DMS 273 (cell line): ENCODE data around the gene KCNAB1.
A peak's percentile ranks its signal among the peaks of the same experiment; 100 is the strongest.

ENCODE experiments used
- DNase-seq: peaks from one replicate; lab custom pipeline; 2025; ENCODE audit not compliant: unreplicated experiment; lab: John Stamatoyannopoulos, UW

The KCNAB1 gene

GRCh38 chr3:156358232-156358631, 237.9 kb downstream of the KCNAB1 start:
- DNase-seq, result no peak

- DNase-seq, result no peak
Measured at GRCh38 chr3:156359368-156359767, 239.0 kb downstream of the KCNAB1 start.

GRCh38 chr3:156360083-156360482, 239.7 kb downstream of the KCNAB1 start:
- no peak for DNase-seq

DNA sequence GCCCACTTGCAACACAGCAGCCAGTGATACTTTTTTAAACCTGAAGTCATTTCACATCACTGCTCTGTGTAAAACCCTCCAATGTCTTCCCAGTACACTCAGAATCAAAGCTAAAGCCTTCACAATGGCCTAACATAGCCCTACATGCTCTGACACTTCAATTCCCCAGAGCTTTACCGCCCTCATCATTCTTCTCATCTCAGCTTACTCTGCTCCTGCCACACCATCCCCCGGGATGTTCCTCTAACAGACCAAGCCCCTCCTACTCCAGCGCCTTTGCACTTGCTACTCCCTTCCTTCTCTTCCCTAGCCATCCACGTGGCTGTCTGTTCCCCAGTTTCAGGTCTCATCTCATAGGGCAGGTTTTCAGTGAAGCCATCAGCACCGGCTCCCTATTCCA, 240.6 kb downstream of the KCNAB1 start:
- DNase-seq, result peak; percentile 12

GRCh38 chr3:156366559-156366958, 246.2 kb downstream of the KCNAB1 start:
- no peak for DNase-seq

GRCh38 chr3:156368189-156368588, 247.8 kb downstream of the KCNAB1 start:
- no peak for DNase-seq

DNA sequence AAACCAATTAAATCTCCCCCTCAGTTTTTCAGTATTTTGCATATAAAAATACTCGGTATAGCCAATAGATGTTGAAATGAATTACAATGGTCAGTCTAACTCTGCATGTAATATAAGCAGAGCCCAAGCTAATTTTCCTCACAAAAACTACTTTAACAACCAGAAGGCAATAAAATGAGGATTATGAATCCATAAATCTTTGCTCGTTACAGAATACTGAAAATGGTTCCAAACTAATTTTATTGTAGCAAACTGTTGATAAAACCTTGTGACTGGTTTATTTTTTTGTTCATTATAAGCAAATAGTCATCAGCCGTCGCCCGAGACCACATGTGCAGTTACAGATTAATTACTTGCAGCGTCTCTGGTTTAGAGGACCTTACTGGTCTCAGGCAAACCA, 251.3 kb downstream of the KCNAB1 start:
- no peak for DNase-seq

GRCh38 chr3:156373095-156373494, 252.7 kb downstream of the KCNAB1 start:
- no peak for DNase-seq

GRCh38 chr3:156373654-156374053, 253.3 kb downstream of the KCNAB1 start:
- no peak for DNase-seq

DNA sequence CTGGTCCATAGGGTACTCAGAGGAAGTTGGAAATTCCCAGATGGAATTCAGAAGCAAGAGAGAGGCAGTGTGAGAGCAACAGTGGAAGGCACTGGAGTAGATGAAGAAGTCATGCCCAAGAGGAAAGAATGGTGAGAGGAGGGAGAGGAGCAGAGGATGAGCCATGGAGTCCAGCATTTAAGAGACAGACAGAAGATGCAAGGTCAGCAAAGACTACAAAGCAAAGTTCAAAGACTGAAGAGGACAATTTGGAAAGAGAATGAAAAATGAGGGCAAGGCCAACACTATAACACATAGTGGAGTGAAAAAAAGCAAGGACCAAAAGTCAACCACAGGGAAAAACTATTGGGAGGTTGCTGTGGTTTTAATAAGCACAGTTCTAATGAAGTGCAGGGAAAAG, 255.8 kb downstream of the KCNAB1 start:
- no peak for DNase-seq

- no peak for DNase-seq
Measured at GRCh38 chr3:156377266-156377665, 256.9 kb downstream of the KCNAB1 start.

GRCh38 chr3:156377718-156378117, 257.3 kb downstream of the KCNAB1 start:
- DNase-seq, result no peak

DNA sequence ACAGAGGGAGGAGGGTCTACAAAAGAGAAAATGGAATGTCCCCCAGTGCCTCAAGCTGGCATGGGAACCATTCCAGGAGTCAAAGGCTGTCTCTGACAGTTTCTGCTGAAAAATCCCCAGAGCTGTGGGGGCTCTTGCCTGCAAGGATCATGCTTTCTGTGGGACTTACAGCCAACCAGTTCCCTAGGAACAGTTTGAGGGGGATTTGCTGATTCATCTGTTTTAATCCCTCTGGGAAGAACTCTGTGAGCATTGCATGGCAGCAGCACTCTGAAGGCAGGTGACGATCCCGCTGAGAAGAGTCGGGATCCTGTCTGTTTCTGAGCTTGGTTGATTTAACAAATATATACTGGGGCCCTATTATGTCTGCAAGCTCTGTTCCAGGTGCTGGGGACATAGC, 258.5 kb downstream of the KCNAB1 start:
- DNase-seq, result no peak

GRCh38 chr3:156379327-156379726, 258.9 kb downstream of the KCNAB1 start:
- DNase-seq, result no peak

GRCh38 chr3:156381253-156381652, 260.9 kb downstream of the KCNAB1 start:
- no peak for DNase-seq

DNA sequence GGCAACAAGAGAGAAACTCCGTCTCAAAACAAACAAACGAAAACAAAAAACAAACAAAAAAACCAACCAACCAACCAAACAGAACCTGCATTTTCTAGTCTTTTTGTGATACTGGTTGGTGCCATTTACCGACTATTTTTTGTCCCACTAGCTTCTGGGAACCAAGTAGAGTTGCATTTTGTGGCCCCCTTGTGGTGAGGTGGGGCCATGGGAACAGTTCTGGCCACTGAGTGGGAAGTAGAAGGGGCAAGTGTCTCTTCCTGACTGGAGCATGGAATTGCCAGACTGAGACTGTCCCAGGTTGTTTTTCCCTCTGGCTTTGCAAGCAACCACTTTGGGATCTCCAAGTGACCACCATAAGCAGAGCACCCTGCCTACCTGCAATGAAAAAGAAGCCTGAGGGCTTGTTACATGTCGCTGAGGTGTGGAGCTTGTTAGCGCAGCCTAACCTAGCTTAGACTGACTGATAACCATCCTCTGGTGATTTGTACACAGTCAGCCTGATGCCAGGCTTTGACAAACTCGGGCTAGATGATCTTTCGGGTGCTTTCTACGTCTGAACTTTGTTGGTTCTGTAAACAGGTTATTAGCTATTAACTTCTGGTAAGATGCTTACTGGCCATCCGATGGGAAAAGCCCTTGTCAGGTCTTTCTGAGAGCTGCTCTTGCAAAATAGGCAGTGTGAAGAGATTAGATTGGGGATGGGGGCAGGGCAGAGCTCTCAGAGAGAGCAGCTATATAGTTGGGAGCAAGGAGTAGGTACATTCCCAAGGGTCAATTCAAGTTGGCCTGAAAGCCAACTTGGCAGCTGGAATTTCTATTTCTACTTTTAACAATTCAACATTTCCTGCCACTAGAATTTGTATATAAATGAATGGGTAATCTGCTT, 262.3 kb downstream of the KCNAB1 start:
- DNase-seq, result peak; percentile 65

DNA sequence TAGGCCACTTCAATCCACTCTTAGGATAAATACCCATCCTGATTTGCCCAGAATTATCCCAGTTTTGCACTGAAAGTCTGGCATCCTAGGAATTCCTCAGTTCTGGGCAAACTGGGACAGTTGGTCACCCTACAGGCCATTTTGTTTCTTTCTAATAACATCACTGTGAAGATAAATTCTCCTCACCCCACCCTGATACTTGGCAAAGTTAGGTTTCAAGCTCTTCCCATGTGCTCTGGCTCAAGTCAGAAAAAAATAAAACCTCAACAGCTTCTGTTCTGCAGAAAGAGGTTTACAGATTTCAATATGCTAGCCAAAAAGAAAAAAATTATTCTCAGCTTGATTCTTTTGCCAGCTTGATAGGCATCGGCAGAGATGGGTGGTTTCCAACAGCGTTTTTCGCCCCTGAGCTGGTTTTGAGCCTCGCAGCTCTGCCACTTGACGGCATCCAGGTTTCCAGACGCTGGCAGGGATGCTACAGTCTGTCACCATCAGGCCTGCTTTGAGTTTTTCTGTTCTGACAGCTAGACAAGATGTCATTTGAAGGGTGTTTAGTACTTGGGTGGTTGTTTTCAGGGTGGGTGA, 263.2 kb downstream of the KCNAB1 start:
- no peak for DNase-seq

GRCh38 chr3:156388497-156389448, 268.4 kb downstream of the KCNAB1 start:
- DNase-seq, result peak; percentile 75

GRCh38 chr3:156389449-156389950, 269.1 kb downstream of the KCNAB1 start:
- DNase-seq, result peak; percentile 41

DNA sequence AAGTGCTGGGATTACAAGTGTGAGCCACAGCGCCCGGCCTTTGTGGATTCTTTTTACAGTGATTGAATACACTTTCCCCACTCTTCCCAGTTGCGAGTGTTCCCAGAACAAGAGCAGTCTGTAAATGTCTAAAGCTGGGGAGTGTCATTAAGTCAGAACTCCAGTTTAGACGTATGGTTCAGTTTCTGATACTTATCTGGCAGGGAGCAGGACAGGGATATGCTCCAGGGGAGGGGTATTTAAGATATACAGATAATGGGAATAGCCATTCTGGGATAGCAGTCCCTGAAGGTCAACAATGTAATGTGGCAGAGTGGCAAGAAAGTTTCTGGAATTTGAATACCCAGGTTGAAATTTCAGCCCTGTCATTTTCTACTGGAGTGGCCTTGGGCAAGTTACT, 270.5 kb downstream of the KCNAB1 start:
- no peak for DNase-seq
